HG02759 (cell line): ENCODE measurements around the gene PCK1.

Source experiments
- ATAC-seq: cut with Tn5 transposase; IDR thresholded peaks from one replicate; pipeline ENCODE4 v1.9.1; 2021; ENCODE audit warnings: mild to moderate bottlenecking, moderate library complexity; ENCODE audit not compliant: unreplicated experiment

Gene PCK1

DNA sequence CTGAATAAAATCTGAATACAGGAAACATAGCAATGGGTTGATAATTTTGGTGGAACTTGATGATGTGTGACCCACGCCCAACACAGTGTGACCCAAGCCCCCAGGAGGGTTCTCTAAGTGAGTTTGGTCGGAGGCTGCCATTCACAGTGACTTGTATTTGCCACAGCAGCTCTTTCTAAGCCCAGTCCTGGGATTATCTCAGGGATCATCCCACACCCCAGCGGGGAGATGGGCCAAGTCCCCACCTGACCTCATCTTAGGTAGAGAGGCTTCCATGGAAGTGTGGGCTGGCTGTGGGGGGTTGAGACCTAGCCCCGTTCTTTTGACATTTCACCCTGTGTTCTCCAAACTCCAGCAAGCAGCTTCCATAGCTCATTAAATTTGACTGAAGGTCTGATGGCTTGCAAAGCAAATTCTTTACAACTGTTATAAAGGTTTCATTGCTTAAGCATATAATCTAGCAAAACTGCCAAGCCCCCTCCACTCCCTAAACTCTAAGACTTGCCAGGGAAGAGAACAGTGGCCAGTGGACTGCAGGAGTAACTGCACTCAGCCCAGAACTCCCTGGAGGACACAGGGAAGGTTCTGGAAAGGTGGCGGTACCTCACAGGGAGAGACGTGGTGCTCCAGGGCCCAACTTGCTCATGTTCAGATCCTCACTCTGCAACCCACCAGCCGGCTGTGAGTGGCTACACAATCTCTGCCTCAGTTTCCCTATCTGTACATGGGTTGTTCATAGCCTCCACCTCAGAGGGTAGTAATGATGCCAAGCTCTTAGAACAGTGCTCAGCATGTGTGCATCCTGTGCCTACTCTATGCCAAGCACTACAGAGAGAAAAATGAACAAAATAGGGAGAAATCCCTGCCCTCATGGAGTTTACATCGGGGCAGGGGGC lies 1.0 kb upstream of the PCK1 start:
- no peak for ATAC-seq

DNA sequence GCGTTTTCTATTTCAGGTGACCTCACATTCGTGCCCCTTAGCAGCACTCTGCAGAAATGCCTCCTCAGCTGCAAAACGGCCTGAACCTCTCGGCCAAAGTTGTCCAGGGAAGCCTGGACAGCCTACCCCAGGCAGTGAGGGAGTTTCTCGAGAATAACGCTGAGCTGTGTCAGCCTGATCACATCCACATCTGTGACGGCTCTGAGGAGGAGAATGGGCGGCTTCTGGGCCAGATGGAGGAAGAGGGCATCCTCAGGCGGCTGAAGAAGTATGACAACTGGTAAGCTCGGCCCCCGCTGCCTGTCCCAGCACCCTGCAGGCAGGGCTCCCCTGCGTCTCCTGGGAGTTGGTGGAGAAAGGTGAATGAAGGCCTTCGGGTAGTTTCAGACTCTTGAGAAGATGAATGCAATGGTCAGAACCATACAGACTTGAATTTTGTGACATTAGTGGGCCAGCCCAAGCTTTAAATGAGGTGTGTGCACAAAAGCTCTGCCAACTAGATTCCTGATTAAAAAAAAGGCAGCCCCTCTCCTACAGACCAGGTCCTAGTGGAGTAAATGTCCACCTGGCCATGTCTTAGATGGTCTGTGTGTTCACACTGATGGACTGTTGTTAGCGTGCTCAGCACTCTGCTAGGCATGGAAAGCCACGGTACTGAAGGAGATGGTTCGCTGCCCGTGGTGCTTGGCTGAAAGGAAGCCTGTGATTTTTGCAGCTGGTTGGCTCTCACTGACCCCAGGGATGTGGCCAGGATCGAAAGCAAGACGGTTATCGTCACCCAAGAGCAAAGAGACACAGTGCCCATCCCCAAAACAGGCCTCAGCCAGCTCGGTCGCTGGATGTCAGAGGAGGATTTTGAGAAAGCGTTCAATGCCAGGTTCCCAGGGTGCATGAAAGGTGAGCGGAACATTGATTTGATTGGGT lies 708 bp downstream of the PCK1 start:
- ATAC-seq: no peak

DNA sequence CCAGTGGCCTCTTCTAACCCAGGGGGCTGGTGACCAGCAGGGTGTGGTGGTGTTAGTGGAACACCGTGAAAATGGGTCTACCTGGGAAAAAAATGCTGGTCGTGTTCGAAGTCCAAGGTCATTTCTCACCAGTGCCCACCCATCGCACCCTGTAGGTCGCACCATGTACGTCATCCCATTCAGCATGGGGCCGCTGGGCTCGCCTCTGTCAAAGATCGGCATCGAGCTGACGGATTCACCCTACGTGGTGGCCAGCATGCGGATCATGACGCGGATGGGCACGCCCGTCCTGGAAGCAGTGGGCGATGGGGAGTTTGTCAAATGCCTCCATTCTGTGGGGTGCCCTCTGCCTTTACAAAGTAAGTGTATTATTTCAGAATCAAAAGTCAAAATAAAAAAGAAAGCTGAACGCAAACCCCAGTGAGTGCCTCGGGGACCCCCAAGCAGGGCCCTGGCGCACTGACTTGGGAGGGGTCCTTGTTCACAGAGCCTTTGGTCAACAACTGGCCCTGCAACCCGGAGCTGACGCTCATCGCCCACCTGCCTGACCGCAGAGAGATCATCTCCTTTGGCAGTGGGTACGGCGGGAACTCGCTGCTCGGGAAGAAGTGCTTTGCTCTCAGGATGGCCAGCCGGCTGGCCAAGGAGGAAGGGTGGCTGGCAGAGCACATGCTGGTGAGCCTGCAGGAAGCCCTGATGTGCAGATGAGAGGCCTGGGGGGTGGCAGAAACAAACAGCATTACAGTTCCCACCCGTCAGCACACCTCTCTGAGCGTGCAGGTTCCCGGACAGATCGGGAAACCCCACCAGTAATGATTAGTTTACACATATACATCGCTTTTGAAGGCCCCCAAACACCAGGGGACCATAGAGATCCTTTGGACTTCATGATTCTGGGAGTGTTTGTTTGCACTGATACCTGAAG lies 1.9 kb downstream of the PCK1 start:
- ATAC-seq: no peak

DNA sequence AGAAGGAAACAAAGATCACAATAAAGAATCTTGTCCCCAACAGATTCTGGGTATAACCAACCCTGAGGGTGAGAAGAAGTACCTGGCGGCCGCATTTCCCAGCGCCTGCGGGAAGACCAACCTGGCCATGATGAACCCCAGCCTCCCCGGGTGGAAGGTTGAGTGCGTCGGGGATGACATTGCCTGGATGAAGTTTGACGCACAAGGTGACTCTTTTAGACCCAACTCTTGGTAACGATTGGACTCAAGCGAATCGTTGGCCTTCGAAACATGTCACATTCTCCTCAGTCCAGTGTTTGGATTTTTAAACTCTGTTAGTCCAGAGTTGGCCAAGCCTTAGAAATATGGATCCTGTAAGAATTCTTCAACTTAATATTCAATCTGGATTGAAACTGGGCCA lies 2.6 kb downstream of the PCK1 start:
- no peak for ATAC-seq

DNA sequence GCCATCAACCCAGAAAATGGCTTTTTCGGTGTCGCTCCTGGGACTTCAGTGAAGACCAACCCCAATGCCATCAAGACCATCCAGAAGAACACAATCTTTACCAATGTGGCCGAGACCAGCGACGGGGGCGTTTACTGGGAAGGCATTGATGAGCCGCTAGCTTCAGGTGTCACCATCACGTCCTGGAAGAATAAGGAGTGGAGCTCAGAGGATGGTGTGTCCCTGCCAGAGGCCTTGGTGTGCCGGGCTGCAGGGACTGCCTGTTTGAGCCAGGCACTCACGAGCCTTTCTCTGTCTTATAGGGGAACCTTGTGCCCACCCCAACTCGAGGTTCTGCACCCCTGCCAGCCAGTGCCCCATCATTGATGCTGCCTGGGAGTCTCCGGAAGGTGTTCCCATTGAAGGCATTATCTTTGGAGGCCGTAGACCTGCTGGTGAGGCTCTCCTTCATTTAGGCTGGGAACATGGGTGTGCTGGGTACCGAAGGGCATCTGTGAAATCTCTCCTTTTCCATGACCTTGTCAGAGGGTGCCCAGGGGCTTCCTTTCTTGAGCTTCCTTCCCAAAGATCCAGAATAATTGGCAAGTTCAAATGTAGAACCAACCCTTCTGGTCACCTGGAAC lies 3.4 kb downstream of the PCK1 start:
- no peak for ATAC-seq

DNA sequence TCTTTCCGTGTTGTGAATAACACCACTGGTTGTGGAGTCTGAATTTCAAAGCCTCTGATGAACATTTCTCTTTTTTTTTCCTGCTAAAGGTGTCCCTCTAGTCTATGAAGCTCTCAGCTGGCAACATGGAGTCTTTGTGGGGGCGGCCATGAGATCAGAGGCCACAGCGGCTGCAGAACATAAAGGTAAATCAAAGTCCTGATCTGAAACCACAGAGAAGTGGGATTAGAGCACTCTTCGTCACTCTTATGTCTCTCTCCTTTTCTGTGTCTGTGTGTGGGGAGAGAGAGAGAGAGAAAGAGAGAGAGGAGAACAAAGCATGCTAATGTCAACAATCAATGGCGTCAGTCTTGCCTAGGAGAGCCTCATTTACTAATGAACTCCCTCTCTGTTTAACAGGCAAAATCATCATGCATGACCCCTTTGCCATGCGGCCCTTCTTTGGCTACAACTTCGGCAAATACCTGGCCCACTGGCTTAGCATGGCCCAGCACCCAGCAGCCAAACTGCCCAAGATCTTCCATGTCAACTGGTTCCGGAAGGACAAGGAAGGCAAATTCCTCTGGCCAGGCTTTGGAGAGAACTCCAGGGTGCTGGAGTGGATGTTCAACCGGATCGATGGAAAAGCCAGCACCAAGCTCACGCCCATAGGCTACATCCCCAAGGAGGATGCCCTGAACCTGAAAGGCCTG lies 4.2 kb downstream of the PCK1 start:
- ATAC-seq: no peak

DNA sequence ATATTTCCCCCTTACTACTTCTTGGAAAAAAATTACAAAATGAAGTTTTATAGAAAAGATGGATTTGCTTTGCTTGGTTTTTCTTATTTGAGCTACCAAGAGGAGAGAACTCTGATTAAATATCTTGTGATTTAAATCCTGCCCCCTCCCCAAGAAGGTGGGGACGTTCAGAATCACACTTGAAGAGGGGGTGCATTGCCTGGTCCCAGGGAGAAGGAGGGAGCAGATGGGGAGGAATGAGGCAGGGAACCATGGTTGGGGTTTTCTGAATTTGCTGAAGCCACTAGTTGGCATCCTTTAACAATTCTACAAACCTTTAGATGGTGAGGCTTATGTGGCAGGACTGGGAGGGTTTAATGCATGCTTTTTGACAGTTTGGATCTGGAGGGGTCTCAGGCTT lies 5.5 kb downstream of the PCK1 start:
- no peak for ATAC-seq

DNA sequence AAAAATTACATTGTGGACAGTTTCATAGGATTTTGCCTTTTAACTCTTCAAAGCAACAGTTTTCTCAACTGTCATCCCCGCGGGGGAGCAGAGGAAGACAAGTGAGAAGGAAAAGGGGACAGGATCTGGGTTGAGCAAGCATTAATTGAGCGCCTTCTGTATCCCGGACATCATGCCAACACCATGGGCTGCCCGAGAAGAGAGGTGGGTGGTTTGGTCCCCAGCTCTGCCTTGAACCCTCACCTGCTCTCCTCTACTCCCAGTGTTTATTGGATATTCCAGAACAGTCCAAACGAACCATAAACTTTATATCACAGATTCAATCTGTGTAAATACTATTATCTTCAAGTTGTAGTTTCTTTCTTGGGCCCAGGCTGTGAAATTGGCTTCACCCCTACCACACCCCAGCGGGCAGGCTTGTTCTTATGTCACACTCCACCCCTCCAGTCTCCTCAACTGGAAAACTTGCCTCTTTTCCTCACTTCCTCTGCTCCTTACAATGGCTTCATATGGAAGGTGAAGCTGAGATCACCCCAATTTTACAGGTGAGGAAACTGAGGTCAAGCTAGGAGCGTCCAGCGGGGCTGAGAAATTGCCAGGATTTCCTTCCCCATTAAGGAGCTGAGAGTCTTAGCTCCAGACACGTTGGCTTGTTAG lies 6.0 kb downstream of the PCK1 start:
- no peak for ATAC-seq

DNA sequence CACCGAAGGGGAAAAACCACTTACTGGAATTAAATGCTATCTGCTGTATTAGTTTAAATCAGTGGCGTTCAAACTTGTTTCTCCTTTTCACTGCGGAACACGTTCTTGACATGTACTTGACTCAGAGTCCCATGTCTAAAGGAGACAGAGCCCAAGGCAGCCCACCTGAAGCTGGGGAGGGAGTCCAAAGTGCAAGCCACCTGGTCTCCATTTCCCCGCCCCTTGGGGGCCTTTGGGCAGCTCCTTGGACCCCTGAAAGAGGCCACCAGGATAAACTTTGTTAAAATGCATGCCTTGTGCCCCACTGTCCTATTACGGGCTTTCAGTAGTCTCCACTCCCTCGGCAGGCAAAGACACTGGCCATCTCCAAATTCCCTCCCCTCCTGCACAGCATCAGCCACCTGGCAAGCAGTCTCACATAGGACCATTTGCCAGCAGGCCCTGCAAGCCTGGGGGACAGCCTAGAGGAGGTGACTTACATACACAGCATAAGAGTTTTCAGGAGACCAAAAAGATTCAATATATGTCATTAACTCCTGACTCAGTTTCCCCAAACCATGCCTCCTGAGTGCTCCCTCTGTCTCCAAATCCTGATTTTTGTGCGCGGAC lies 6.7 kb downstream of the PCK1 start:
- no peak for ATAC-seq

DNA sequence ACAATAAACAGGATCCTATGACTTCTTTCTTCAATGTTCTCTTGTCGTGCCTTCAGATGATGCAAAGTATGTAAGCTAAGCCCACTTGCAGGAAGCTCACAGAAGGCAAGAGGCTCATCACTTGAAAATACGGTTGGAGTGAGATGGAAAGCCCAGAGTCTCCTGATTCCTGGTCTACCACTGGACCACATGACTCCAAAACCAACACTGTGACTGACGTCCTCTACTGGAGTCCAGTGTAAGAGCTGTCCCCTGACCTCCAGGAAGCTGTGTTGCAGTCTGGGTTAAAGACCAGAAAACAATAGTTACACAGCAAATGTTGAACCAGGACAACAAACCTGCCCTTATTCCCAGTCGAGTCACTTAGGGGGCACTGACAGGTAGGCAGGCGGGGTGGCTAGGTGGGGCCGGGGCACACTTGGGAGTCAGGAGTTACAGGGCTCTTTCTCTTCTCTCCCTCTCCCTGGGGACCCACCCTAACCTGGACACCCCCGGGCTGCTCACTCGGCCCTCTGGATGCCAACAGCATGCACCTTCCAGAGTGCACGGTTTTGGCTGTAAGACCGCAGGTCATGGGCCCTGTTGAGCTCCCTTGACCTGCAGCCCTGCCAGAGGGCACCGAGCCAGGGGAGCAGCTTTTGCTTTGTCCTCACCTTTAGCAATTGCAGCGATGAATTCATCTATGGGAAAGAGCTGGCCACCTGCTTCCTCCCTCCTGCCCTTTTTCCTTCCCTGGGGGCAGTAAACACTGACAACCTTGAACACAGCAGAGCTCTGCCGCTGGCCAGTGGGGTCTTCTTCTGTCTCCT lies 7.4 kb downstream of the PCK1 start:
- ATAC-seq: no peak

DNA sequence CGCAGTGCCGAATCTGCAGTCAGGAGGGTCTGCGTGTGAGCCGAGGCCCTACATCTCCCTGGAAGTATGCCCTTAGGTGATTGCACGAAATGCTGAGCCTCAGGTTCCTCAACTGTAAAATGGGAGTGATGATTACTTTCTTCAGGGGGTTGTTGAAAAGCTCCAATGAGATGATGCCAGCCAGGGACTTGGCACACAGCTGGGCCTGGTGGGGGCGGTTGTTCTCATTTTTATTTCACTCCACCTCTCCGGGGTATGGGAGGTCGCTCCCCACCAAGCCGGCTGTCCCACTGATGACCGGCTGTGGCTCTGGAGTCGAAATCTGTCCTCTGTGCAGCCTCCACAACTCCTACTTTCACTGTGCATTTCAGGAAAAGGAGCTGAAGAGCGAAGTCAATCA lies 8.1 kb downstream of the PCK1 start:
- ATAC-seq: no peak

DNA sequence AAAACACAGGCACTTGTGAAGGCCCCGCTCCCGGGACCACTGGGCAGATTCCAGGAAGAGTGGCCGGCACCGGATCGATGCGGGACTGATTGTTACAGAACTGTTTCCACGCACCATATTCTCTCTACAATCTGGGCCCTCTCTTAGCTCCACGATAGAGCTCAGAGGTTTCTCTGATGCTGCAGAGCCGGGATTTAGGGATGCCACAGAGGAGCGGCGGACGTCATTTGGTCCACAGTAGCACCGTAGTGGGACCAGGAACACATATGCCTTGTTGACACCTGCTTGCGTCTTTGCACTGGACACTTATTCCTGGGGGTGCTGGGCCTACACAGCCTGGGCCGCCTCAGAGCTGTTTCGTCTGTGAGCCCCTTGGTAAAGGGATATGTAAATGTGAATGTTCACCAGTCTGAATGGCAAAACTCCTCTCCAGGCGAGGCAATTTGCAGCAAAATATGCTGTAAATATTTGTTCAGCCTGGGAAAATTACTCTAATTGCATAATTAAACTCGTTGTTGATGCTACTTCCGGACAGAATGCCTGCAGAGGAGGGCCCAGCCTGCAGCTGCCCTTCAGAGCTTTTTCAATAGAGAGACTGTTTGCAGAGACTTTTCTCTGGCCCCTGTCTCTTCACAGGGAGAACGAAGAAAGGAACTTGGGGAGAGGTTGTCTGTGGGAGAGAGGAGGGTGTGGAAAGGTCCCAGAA lies 9.4 kb downstream of the PCK1 start:
- no peak for ATAC-seq

DNA sequence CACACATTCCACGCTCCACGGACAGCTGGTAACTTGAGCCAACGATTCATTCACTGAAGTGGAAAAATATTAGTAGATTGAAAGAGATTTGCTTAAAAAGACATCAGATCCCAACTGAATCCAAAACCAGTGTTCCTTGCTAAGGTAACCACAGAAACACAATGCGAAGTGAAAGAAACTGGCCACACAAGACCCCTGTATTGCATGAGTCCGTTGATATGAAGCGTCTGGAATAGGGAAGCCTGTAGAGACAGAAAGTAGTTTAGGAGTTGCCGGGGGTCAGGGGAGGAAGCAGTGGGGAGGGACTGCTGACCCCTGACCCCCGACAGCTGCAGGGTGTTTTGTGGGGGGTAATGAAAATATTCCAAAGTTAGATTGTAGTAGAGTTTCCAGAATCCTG lies 10.0 kb downstream of the PCK1 start:
- ATAC-seq: no peak

DNA sequence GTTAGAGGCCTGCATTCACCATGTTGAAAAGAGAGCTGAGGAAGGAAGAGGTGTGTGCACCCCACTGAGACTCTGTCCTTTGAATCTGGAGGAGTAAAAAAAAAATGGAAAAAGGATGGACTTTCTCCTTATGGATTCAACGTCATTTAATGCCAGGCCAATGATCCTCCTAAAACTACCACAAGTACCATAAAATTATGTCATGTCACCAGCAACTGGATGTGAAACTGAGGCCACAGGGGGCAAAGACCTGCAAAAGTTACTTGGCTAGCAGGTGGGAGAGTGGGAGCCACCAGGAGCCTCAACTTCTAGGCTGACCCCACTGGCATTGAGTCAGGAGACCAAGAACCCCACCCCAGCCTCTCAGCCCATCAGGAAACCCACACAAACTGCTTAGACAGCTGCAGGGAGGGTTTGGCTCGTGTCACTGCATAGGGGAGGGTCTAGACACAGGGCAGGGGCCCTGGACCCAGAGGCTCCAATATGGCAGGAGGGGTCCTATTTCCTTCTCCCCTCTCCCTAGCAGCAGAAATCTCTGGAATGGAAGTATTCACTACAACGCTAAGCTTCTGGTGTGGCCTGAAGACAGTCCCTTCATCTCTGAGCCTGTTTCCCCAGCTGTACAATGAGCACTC lies 11.0 kb downstream of the PCK1 start:
- ATAC-seq: no peak

DNA sequence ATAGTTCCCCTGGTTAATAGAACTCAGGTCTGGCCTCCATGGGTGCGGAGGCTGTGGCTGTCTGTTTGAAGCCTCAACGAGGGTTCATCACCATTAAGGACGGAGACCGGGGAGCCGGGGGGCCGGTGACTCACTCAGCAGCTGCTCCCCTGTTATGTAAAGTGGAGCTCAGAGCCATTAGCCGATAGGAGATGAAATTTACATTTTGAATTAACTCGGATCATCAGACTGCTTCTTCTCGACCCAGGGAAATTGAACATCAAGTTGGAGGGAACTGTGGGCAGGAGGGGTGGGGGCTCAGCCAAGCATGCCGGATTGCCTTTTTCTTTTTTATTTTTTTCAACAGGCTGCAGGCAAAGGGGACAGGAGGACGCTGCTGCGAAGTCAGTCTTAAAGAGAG lies 12.3 kb downstream of the PCK1 start:
- ATAC-seq: no peak

DNA sequence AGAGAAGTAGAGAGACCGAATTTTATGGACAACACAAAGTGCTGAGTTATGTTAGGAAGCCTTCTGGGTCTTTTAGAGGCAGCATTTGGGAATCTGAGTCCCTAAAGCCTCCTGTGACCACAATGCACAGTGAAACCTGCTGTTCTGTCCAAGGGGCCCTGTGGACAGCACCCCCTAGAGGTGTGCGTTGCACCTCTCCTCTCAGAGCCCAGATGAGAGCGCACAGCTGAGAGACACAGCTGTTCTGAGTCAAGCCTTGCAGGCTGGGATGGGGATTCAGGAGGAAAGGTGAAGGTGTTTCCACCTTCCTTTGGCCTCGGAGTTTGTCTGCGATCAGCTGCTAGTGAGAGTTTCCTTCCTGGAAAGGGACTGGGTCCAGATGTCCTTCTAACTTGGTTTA lies 13.0 kb downstream of the PCK1 start:
- ATAC-seq: no peak

DNA sequence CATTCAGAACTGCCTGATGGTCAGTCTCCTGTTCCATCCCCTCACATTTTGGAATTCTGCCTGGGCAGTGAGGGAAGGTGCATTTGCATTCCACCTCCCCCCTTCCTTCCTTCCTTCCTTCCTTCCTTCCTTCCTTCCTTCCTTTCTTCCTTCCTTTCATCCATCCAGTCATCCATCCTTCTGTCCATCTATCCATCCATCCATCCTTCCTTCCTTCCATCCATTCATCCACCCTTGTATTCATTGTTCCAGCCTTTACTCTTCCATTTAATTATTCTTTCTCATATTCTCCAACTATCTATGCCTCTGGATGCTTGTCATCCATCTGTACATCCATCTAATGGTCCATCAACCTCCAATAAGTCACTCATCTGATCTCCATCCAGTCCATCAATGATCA lies 14.0 kb downstream of the PCK1 start:
- no peak for ATAC-seq
